SK-N-SH (cell line): ENCODE results near the gene ZSWIM8. TPM values are rescaled to one million over a fixed set of nuclear protein-coding genes. Genes with fewer than 3 reads are reported as not detected.
A peak's percentile ranks its signal among the peaks of the same experiment; 100 is the strongest.
"Not testable (repeated sequence)": the region's sequence is repeated elsewhere in the genome, so short reads cannot be mapped to it uniquely, and the experiment has no call there.

Source experiments
- CTCF ChIA-PET: fragments of 300-600, 350-600 bp; formaldehyde crosslinking; extraction: SDS; loops from one replicate; lab custom pipeline; 2021; lab: Yijun Ruan, JAX
- POLR2A ChIA-PET: fragments of 350-600 bp; sonication (Branson Sonifier 250); formaldehyde crosslinking; extraction: SDS; loops from one replicate; lab custom pipeline; 2020; ENCODE audit warnings: antibody characterized with exemption, inconsistent platforms; lab: Yijun Ruan, JAX
- DNase-seq: peaks from one replicate; pipeline ENCODE4 v3.0.0; 2012
- H2AFZ ChIP-seq: fragments of 200-600 bp; sonication (generic); 2 replicates; pipeline ENCODE4 v1.8.1; 2016; ENCODE audit warnings: antibody characterized with exemption, mild to moderate bottlenecking, low read depth
- H3F3A ChIP-seq: fragments of 200-600 bp; sonication (generic); replicated peaks from 2 replicates; pipeline ENCODE3; 2016; ENCODE audit warnings: antibody characterized with exemption, mild to moderate bottlenecking; ENCODE audit not compliant: insufficient read depth
- H3K27ac ChIP-seq, 2 experiments: fragments of 200-500 bp in 1 of 2; fragments of 200-600 bp in 1 of 2; sonication (Bioruptor generic) in 1 of 2; sonication (generic), shearing (Covaris generic) in 1 of 2; 2 replicates each; pipeline versions ENCODE4 v1.5.1 to v1.6.1; 2014 to 2016; ENCODE audit warnings: low read depth in 2 of 2, inconsistent platforms in 1 of 2, low read length in 1 of 2, mild to moderate bottlenecking in 1 of 2, mixed read lengths in 1 of 2
- H3K27me3 ChIP-seq: fragments of 200-600 bp; sonication (generic), shearing (Covaris generic); 2 replicates; pipeline ENCODE4 v1.6.1; 2016; ENCODE audit warnings: mixed run types; ENCODE audit not compliant: insufficient read depth
- H3K36me3 ChIP-seq, 2 experiments: fragments of 200-500 bp in 1 of 2; fragments of 200-600 bp in 1 of 2; sonication (Bioruptor generic) in 1 of 2; sonication (generic) in 1 of 2; replicated peaks in 1 of 2; 2 replicates each; pipeline versions ENCODE3 to v1.5.1; 2014 to 2016; ENCODE audit warnings: low read length in 1 of 2, mild to moderate bottlenecking in 1 of 2; ENCODE audit not compliant: insufficient read depth in 2 of 2, control insufficient read depth in 1 of 2
- H3K4me1 ChIP-seq, 2 experiments: fragments of 200-500 bp in 1 of 2; fragments of 200-600 bp in 1 of 2; sonication (Bioruptor generic) in 1 of 2; sonication (generic), shearing (Covaris generic) in 1 of 2; 2 replicates each; pipeline versions ENCODE4 v1.5.1 to v1.6.1; 2014 to 2016; ENCODE audit warnings: low read depth in 1 of 2, low read length in 1 of 2, mixed run types in 1 of 2; ENCODE audit not compliant: insufficient read depth in 2 of 2, control insufficient read depth in 1 of 2
- H3K4me2 ChIP-seq: fragments of 200-600 bp; sonication (generic), shearing (Covaris generic); 2 replicates; pipeline ENCODE4 v1.6.1; 2017; ENCODE audit warnings: mixed run types
- H3K4me3 ChIP-seq, 2 experiments: fragments of 200-500 bp in 1 of 2; fragments of 200-600 bp in 1 of 2; sonication (Bioruptor generic) in 1 of 2; sonication (generic), shearing (Covaris generic) in 1 of 2; 2 replicates each; pipeline versions ENCODE4 v1.5.1 to v1.8.1; 2014 to 2016; ENCODE audit warnings: low read depth in 2 of 2, inconsistent platforms in 1 of 2, low read length in 1 of 2, mild to moderate bottlenecking in 1 of 2, mixed read lengths in 1 of 2, moderate library complexity in 1 of 2
- H3K79me2 ChIP-seq: fragments of 200-600 bp; sonication (generic); 2 replicates; pipeline ENCODE4 v1.8.1; 2017; ENCODE audit warnings: mild to moderate bottlenecking; ENCODE audit not compliant: insufficient read depth
- H3K9ac ChIP-seq: fragments of 200-600 bp; sonication (generic); 2 replicates; pipeline ENCODE4 v1.6.1; 2017; ENCODE audit warnings: mixed run types
- H3K9me2 ChIP-seq: fragments of 200-600 bp; sonication (generic); 2 replicates; pipeline ENCODE4 v1.6.1; 2017; ENCODE audit warnings: mixed run types
- H3K9me3 ChIP-seq: fragments of 200-600 bp; sonication (generic); 2 replicates; pipeline ENCODE4 v1.6.1; 2017; ENCODE audit warnings: mixed run types, mild to moderate bottlenecking, moderate library complexity
- H4K20me1 ChIP-seq: fragments of 200-600 bp; sonication (generic); 2 replicates; pipeline ENCODE4 v1.6.1; 2017; ENCODE audit warnings: mild to moderate bottlenecking, mixed run types; ENCODE audit not compliant: insufficient read depth
- CHD2 ChIP-seq: fragments of 150-350 bp; IDR thresholded peaks from 2 replicates; pipeline ENCODE4 v1.6.1; 2018; ENCODE audit warnings: low read length; ENCODE audit not compliant: partially characterized antibody
- ELF1 ChIP-seq: IDR thresholded peaks from 2 replicates; pipeline ENCODE4 v1.4.0; 2012
- FOXJ3 ChIP-seq: sonication (generic); formaldehyde crosslinking; IDR thresholded peaks from 2 replicates; pipeline ENCODE4 v1.5.1; 2020; ENCODE audit warnings: mild to moderate bottlenecking, missing genetic modification reagents
- IRF3 ChIP-seq: fragments of 150-350 bp; IDR thresholded peaks from 2 replicates; pipeline ENCODE4 v1.6.1; 2016; ENCODE audit warnings: mild to moderate bottlenecking, low read depth, low read length
- MXI1 ChIP-seq: IDR thresholded peaks from 2 replicates; pipeline ENCODE4 v1.6.1; 2012; ENCODE audit warnings: mild to moderate bottlenecking, low read depth, low read length, improper control_type of control experiment
- NFIC ChIP-seq: IDR thresholded peaks from 2 replicates; pipeline ENCODE4 v1.4.0; 2012; ENCODE audit warnings: borderline replicate concordance
- REST ChIP-seq: IDR thresholded peaks from 2 replicates; pipeline ENCODE4 v1.6.1; 2012; ENCODE audit warnings: mild to moderate bottlenecking, low read depth, low read length, moderate library complexity
- RFX5 ChIP-seq: IDR thresholded peaks from 2 replicates; pipeline ENCODE4 v1.6.1; 2012; ENCODE audit warnings: mild to moderate bottlenecking, improper control_type of control experiment, low read length
- TEAD4 ChIP-seq: IDR thresholded peaks from 2 replicates; pipeline ENCODE4 v1.4.0; 2012; ENCODE audit warnings: mild to moderate bottlenecking, borderline replicate concordance; ENCODE audit not compliant: insufficient read depth
- USF2 ChIP-seq: fragments of 150-350 bp; IDR thresholded peaks from 2 replicates; pipeline ENCODE4 v1.6.1; 2017; ENCODE audit warnings: antibody characterized with exemption, low read length, low read depth, borderline replicate concordance
- YY1 ChIP-seq: IDR thresholded peaks from 2 replicates; pipeline ENCODE4 v1.4.0; 2012; ENCODE audit warnings: low read depth, mild to moderate bottlenecking
- WGBS: methylation state at CpG from one replicate; pipeline ENCODE4 v1.1.6; 2017; ENCODE audit warnings: low lambda C conversion rate; 5-methylcytosine and 5-hydroxymethylcytosine counted together
- polyA plus RNA-seq, 3 experiments: library from polyadenylated mRNA; depleted of rRNA; stranded (reverse); fragments of >200 nt; gene quantifications; 2 replicates each; pipeline ENCODE4 v1.2.3, GENCODE V29; 2012

Gene ZSWIM8
- polyA plus RNA-seq, 1 of the 3 experiments (the other 2 are of a cell fraction) = 97.3 TPM

- TF ChIP-seq MXI1 = 0 out of 2 replicates have a peak, but pooled peaks have one; percentile 9
- TF ChIP-seq CHD2 = no peak
- no peak for TF ChIP-seq FOXJ3 (CRISPR knock-in tag)
- H3K4me2 ChIP-seq = peak overlapping the region; percentile 97
- H3K27me3 ChIP-seq = no peaks in the 10 kb centered on the region
- peaks cover 0 to 20% of the 10 kb centered on the region in 2 experiments; a peak in 3 of 4 replicates for H3K4me1 ChIP-seq
- ChIA-PET POLR2A (interaction anchor here (0.9 to 4.0 kb wide), 6 partner anchors 12 to 43 kb away, joined by 3 to 22 read pairs (median 4); partner anchors contain the start of gene SEC24C), CTCF (interaction anchor here (0.7 to 2.1 kb wide), 7 partner anchors 13 to 88 kb away, joined by 3 to 8 read pairs (median 3); partner anchors contain the start of gene CAMK2G)
- peaks cover 9% of the 10 kb centered on the region for H3F3A ChIP-seq
- H2AFZ ChIP-seq = no peak overlapping the region
- no peaks in the 10 kb centered on the region for H3K9me3 ChIP-seq
- no peaks in the 10 kb centered on the region for H3K9me2 ChIP-seq
- no peak overlapping the region for H3K27ac ChIP-seq
- peaks cover 26% of the 10 kb centered on the region for H4K20me1 ChIP-seq
- peaks cover 10 to 28% of the 10 kb centered on the region in 2 experiments for H3K36me3 ChIP-seq
- H3K79me2 ChIP-seq = peaks cover 72% of the 10 kb centered on the region
- 0% methylated on average over 2 of the region's 2 CpGs for WGBS
- peak overlapping the region; percentile 86 for H3K9ac ChIP-seq
- peak overlapping the region; percentile 93 to 98 for H3K4me3 ChIP-seq
- no peak for DNase-seq
Measured at GRCh38 chr10:73786512-73786885, 1.1 kb downstream of the ZSWIM8 start.

- not testable (repeated sequence) for H3F3A ChIP-seq, H3K9me3 ChIP-seq, H3K27ac ChIP-seq, H3K27me3 ChIP-seq, H2AFZ ChIP-seq, H3K9me2 ChIP-seq, DNase-seq
- 79% methylated on average over 16 of the region's 21 CpGs for WGBS
- H4K20me1 ChIP-seq = peaks cover 26% of the 10 kb centered on the region
- peaks cover 10 to 35% of the 10 kb centered on the region in 2 experiments for H3K36me3 ChIP-seq
- peak overlapping the region; percentile 86; the same call in 1 of the 2 replicates for H3K9ac ChIP-seq
- POLR2A ChIA-PET = interaction anchor here (1.0 to 4.0 kb wide), 6 partner anchors 12 to 44 kb away, joined by 4 to 22 read pairs (median 4); partner anchors contain the start of gene SEC24C
- H3K79me2 ChIP-seq = peaks cover 66% of the 10 kb centered on the region
- CTCF ChIA-PET = interaction anchor here (0.7 to 2.1 kb wide), 5 partner anchors 12 to 25 kb away, joined by 3 to 8 read pairs (median 4); a partner anchor contains a TSS
- peak overlapping the region in 1 of 2 experiments; percentile 93; a peak in 3 of 4 replicates for H3K4me3 ChIP-seq
- H3K4me2 ChIP-seq = peak overlapping the region; percentile 97
- peaks cover 0 to 20% of the 10 kb centered on the region in 2 experiments; a peak in 3 of 4 replicates for H3K4me1 ChIP-seq
Measured at GRCh38 chr10:73787031-73787800, 1.8 kb downstream of the ZSWIM8 start.

GRCh38 chr10:73788864-73789658 lies 3.7 kb downstream of the ZSWIM8 start:
- Histone ChIP-seq H3K79me2 (peaks cover 47% of the 10 kb centered on the region), H3K27me3 (no peaks in the 10 kb centered on the region), H3K36me3 (peaks cover 24 to 53% of the 10 kb centered on the region in 2 experiments), H2AFZ (no peak overlapping the region), H3K9me2 (no peaks in the 10 kb centered on the region), H3K9ac (no peak overlapping the region), H3K27ac (no peak overlapping the region; a peak in 1 of 4 replicates), H3F3A (peaks cover 4% of the 10 kb centered on the region), H3K4me3 (no peak overlapping the region), H3K4me2 (no peak overlapping the region), H4K20me1 (peaks cover 26% of the 10 kb centered on the region), H3K9me3 (no peaks in the 10 kb centered on the region), H3K4me1 (peaks cover 0 to 15% of the 10 kb centered on the region in 2 experiments; a peak in 3 of 4 replicates)
- no peak for DNase-seq
- 92% methylated on average over 14 of the region's 17 CpGs for WGBS
- CTCF ChIA-PET = interaction anchor here (1.6 kb wide), 1 partner anchor 27 kb away, joined by 4 read pairs; no protein-coding TSS in a partner anchor
- POLR2A ChIA-PET = interaction anchor here (0.5 to 1.4 kb wide), 2 partner anchors 17 to 213 kb away, joined by 3 to 4 read pairs; a partner anchor contains a TSS
- TF ChIP-seq TEAD4 = no peak
- TF ChIP-seq USF2 = no peak
- no peak for TF ChIP-seq NFIC
- no peak for TF ChIP-seq CHD2
- no peak for TF ChIP-seq YY1
- TF ChIP-seq ELF1 = no peak
- TF ChIP-seq IRF3 = no peak
- no peak for TF ChIP-seq RFX5
- no peak for TF ChIP-seq REST
- no peak for TF ChIP-seq FOXJ3 (CRISPR knock-in tag)
